Coronary artery (tissue), 2 donors: Measurements from ENCODE around the gene SLC28A1.

Experiments
- DNase-seq: peaks from one replicate; pipeline ENCODE4 v3.0.0-alpha.2; 2017; ENCODE audit warnings: low spot score
- H3K27ac ChIP-seq, 2 donors: fragments of 200-600 bp; sonication (generic); one replicate each; pipeline ENCODE4 v1.5.1; 2016 to 2019
- H3K4me3 ChIP-seq: fragments of 200-600 bp; sonication (generic); 2 replicates; pipeline ENCODE4 v1.5.1; 2016; ENCODE audit warnings: mild to moderate bottlenecking, moderate library complexity
- CTCF ChIP-seq: fragments of 200-600 bp; sonication (generic); IDR thresholded peaks from one replicate; pipeline ENCODE4 v1.5.1; 2019; ENCODE audit warnings: antibody characterized with exemption

SLC28A1 gene

GRCh38 chr15:84947947-84948830 lies 63.7 kb downstream of the SLC28A1 start:
- Histone ChIP-seq H3K4me3 (no peak overlapping the region), H3K27ac (peak overlapping the region; percentile 29 to 71)
- TF ChIP-seq CTCF: no peak
- no peak for DNase-seq

- TF ChIP-seq CTCF: no peak
- Histone ChIP-seq H3K27ac (peak overlapping the region; percentile 29 to 71), H3K4me3 (no peak overlapping the region)
- DNase-seq: no peak
Observed at GRCh38 chr15:84949043-84949442, 64.6 kb downstream of the SLC28A1 start.

- peak overlapping the region in 1 of 2 donors; percentile 3 for H3K27ac ChIP-seq
- no peak for TF ChIP-seq CTCF
- H3K4me3 ChIP-seq: no peak overlapping the region
- DNase-seq: no peak
Observed at GRCh38 chr15:84949845-84950569, 65.5 kb downstream of the SLC28A1 start.

GRCh38 chr15:84950570-84951111 lies 66.2 kb downstream of the SLC28A1 start:
- no peak for TF ChIP-seq CTCF
- H3K27ac ChIP-seq: peak overlapping the region in 1 of 2 donors; percentile 3
- no peak overlapping the region for H3K4me3 ChIP-seq
- no peak for DNase-seq

GRCh38 chr15:84951736-84952135 lies 67.3 kb downstream of the SLC28A1 start:
- DNase-seq: no peak
- TF ChIP-seq CTCF: no peak
- Histone ChIP-seq H3K4me3 (no peak overlapping the region), H3K27ac (no peak overlapping the region)

- no peak for DNase-seq
- Histone ChIP-seq H3K4me3 (no peak overlapping the region), H3K27ac (no peak overlapping the region)
- no peak for TF ChIP-seq CTCF
Observed at GRCh38 chr15:84953136-84953535, 68.7 kb downstream of the SLC28A1 start.
